GM12865 (cell line): Measurements from ENCODE around the gene TP73.

Experiments
- DNase-seq: peaks from one replicate; pipeline ENCODE4 v3.0.0; 2010; ENCODE audit warnings: low read depth
- H3K4me3 ChIP-seq: 2 replicates; pipeline ENCODE4 v1.5.1; 2011; ENCODE audit warnings: mild to moderate bottlenecking, low read depth, low read length, control low read depth
- CTCF ChIP-seq: IDR thresholded peaks from 2 replicates; pipeline ENCODE4 v1.5.1; 2011; ENCODE audit warnings: low read length, control low read depth, low read depth, inconsistent platforms; ENCODE audit not compliant: insufficient read depth; ENCODE audit errors: missing control alignments

Gene TP73

GRCh38 chr1:3668585-3669300 lies 16.4 kb downstream of the TP73 start:
- no peak for TF ChIP-seq CTCF
- no peak for DNase-seq
- no peak overlapping the region for H3K4me3 ChIP-seq

GRCh38 chr1:3669421-3669821 lies 17.1 kb downstream of the TP73 start:
- H3K4me3 ChIP-seq = no peak overlapping the region
- TF ChIP-seq CTCF = no peak
- no peak for DNase-seq

- no peak for TF ChIP-seq CTCF
- DNase-seq = no peak
- no peak overlapping the region for H3K4me3 ChIP-seq
These were observed 17.7 kb downstream of the TP73 start for GRCh38 chr1:3669971-3670431.

- no peak for DNase-seq
These were observed 18.5 kb downstream of the TP73 start for GRCh38 chr1:3670823-3671265.

GRCh38 chr1:3671371-3672180 lies 19.3 kb downstream of the TP73 start:
- TF ChIP-seq CTCF = no peak
- peak overlapping the region; percentile 75 for H3K4me3 ChIP-seq
- DNase-seq = peak; percentile 44

More at GRCh38 chr1:3670823-3671265, 18.5 kb downstream of the TP73 start:
- H3K4me3 ChIP-seq = peak overlapping the region; percentile 75
- TF ChIP-seq CTCF = no peak

- peak overlapping the region; percentile 75 for H3K4me3 ChIP-seq
- TF ChIP-seq CTCF = no peak
- DNase-seq = peak; percentile 81
These were observed 20.1 kb downstream of the TP73 start for GRCh38 chr1:3672231-3672970.
